Keratinocyte (primary cell): ENCODE data around the gene AHCY. TPM values are rescaled to one million over a fixed set of nuclear protein-coding genes. Genes with fewer than 3 reads are reported as not detected.

Source experiments
- DNase-seq: peaks from one replicate; pipeline ENCODE4 v3.0.0-alpha.2; 2011; ENCODE audit warnings: low read depth, missing footprints, low spot score
- FAIRE-seq: peaks from 2 replicates; lab custom pipeline; 2011; peaks lifted over from hg19 to GRCh38; lab: Jason Lieb, UNC
- H2AFZ ChIP-seq: 2 replicates; pipeline ENCODE4 v1.6.0; 2012; ENCODE audit warnings: low read length, control low read depth, inconsistent platforms; ENCODE audit not compliant: control insufficient read depth
- H3K27ac ChIP-seq: 2 replicates; pipeline ENCODE4 v1.5.1; 2011; ENCODE audit warnings: low read length; ENCODE audit not compliant: control insufficient read depth, insufficient read depth
- H3K27me3 ChIP-seq: 3 replicates; pipeline ENCODE4 v1.6.0; 2011; ENCODE audit warnings: low read length; ENCODE audit not compliant: control insufficient read depth, insufficient read depth; ENCODE audit errors: extremely low read depth
- H3K36me3 ChIP-seq, 2 experiments: 2 replicates in 1 of 2; 3 replicates in 1 of 2; pipeline ENCODE4 v1.5.1; 2011; ENCODE audit warnings: low read length in 2 of 2, mild to moderate bottlenecking in 1 of 2; ENCODE audit not compliant: control insufficient read depth in 2 of 2, insufficient read depth in 2 of 2; ENCODE audit errors: extremely low read depth in 1 of 2
- H3K4me1 ChIP-seq: 3 replicates; pipeline ENCODE4 v1.5.1; 2011; ENCODE audit warnings: low read length; ENCODE audit not compliant: control insufficient read depth, insufficient read depth; ENCODE audit errors: extremely low read depth
- H3K4me2 ChIP-seq: 3 replicates; pipeline ENCODE4 v1.6.0; 2011; ENCODE audit warnings: low read depth, low read length; ENCODE audit not compliant: control insufficient read depth, insufficient read depth; ENCODE audit errors: extremely low read depth
- H3K4me3 ChIP-seq, 3 experiments: fragments of 200-600 bp in 1 of 3; sonication (generic) in 1 of 3; 2 replicates in 2 of 3; 3 replicates in 1 of 3; pipeline ENCODE4 v1.5.1; 2011 to 2016; ENCODE audit warnings: low read length in 3 of 3, mild to moderate bottlenecking in 3 of 3, control low read depth in 2 of 3, inconsistent platforms in 1 of 3, low read depth in 1 of 3, mixed read lengths in 1 of 3, mixed run types in 1 of 3, moderate library complexity in 1 of 3; ENCODE audit not compliant: control insufficient read depth in 2 of 3, insufficient read depth in 2 of 3; ENCODE audit errors: extremely low read depth in 1 of 3
- H3K79me2 ChIP-seq: 2 replicates; pipeline ENCODE4 v1.6.0; 2012; ENCODE audit warnings: low read length; ENCODE audit not compliant: control insufficient read depth, insufficient read depth
- H3K9ac ChIP-seq: 3 replicates; pipeline ENCODE4 v1.6.0; 2011; ENCODE audit warnings: low read length; ENCODE audit not compliant: control insufficient read depth, insufficient read depth; ENCODE audit errors: extremely low read depth
- H3K9me1 ChIP-seq: 3 replicates; pipeline ENCODE4 v1.6.0; 2011; ENCODE audit warnings: low read length; ENCODE audit not compliant: control insufficient read depth, insufficient read depth; ENCODE audit errors: extremely low read depth
- H3K9me3 ChIP-seq: 2 replicates; pipeline ENCODE4 v1.5.1; 2012; ENCODE audit warnings: low read depth, low read length; ENCODE audit not compliant: control insufficient read depth
- H4K20me1 ChIP-seq: 3 replicates; pipeline ENCODE4 v1.6.0; 2011; ENCODE audit warnings: low read length; ENCODE audit not compliant: control insufficient read depth, insufficient read depth; ENCODE audit errors: extremely low read depth
- CTCF ChIP-seq, 3 experiments: IDR thresholded peaks in 1 of 3; conservative IDR thresholded peaks in 1 of 3; optimal IDR thresholded peaks in 1 of 3; 2 replicates in 2 of 3; 3 replicates in 1 of 3; pipeline versions ENCODE3 to v1.5.1; 2011; ENCODE audit warnings: low read length in 3 of 3, mild to moderate bottlenecking in 3 of 3, moderate library complexity in 2 of 3, control low read depth in 1 of 3, inconsistent platforms in 1 of 3; ENCODE audit not compliant: insufficient read depth in 2 of 3; ENCODE audit errors: extremely low read depth in 1 of 3
- EZH2 ChIP-seq: IDR thresholded peaks from one replicate; pipeline ENCODE4 v1.6.1; 2012; ENCODE audit warnings: inconsistent platforms, mild to moderate bottlenecking, low read length, moderate library complexity
- dilution Hi-C: fragments of 300-500 bp; cut with MboI; formaldehyde crosslinking; loops from one replicate; pipeline ENCODE4 v1.7.0; 2020; ENCODE audit warnings: low sequenced_read_pairs; ENCODE audit not compliant: extremely low pct_ligation_motif_present
- polyA plus RNA-seq, 5 experiments: library from polyadenylated mRNA; depleted of rRNA in 3 of 5; stranded (reverse) in 3 of 5; stranded (forward) in 1 of 5; unstranded in 1 of 5; fragments of >200 nt; gene quantifications; 1 replicate in 1 of 5; 2 replicates in 3 of 5; 3 replicates in 1 of 5; pipeline versions ENCODE4 v1.2.1 to v1.2.3, GENCODE V29; 2011 to 2012; ENCODE audit warnings: missing spikeins in 2 of 5, low read depth in 1 of 5, low replicate concordance in 1 of 5

AHCY gene
- polyA plus RNA-seq, 1 donor (not counting 4 experiments of a cell fraction or from before 2014, with no cell fraction given) = 320 TPM

- Histone ChIP-seq H3K27me3 (no peaks in the 10 kb centered on the region), H3K79me2 (no peaks in the 10 kb centered on the region), H2AFZ (no peak overlapping the region), H3K9me3 (no peaks in the 10 kb centered on the region), H3K9ac (no peak overlapping the region), H3K4me2 (no peak overlapping the region), H4K20me1 (peaks cover 2% of the 10 kb centered on the region), H3K9me1 (no peaks in the 10 kb centered on the region), H3K27ac (no peak overlapping the region), H3K4me1 (no peaks in the 10 kb centered on the region), H3K36me3 (peaks cover 53 to 57% of the 10 kb centered on the region in 2 experiments), H3K4me3 (no peak overlapping the region)
- no peak for DNase-seq
- dilution Hi-C loops = no loop called here
- no peak for TF ChIP-seq EZH2
- no peak for TF ChIP-seq CTCF (optimal IDR thresholded peaks at IDR 0.05 in 1 of 3, IDR thresholded peaks at IDR 0.05 in 1 of 3, conservative IDR thresholded peaks at IDR 0.05 in 1 of 3; ENCODE audit: extremely low read depth in 1 of 3, insufficient read depth in 2 of 3, low read length in 3 of 3)
- FAIRE-seq = no peak
Measured at GRCh38 chr20:34281177-34281576, 22.0 kb downstream of the AHCY start.

GRCh38 chr20:34274694-34275093 is 28.5 kb downstream of the AHCY start:
- Histone ChIP-seq H3K9ac (no peak overlapping the region), H3K4me1 (no peaks in the 10 kb centered on the region), H4K20me1 (peaks cover 5% of the 10 kb centered on the region), H3K27ac (no peak overlapping the region), H3K79me2 (no peaks in the 10 kb centered on the region), H3K9me1 (no peaks in the 10 kb centered on the region), H2AFZ (no peak overlapping the region), H3K4me2 (no peak overlapping the region), H3K4me3 (no peak overlapping the region), H3K36me3 (peaks cover 24 to 31% of the 10 kb centered on the region in 2 experiments), H3K9me3 (no peaks in the 10 kb centered on the region), H3K27me3 (no peaks in the 10 kb centered on the region)
- DNase-seq (no peak), FAIRE-seq (no peak)
- TF ChIP-seq CTCF (optimal IDR thresholded peaks at IDR 0.05 in 1 of 3, IDR thresholded peaks at IDR 0.05 in 1 of 3, conservative IDR thresholded peaks at IDR 0.05 in 1 of 3; ENCODE audit: extremely low read depth in 1 of 3, insufficient read depth in 2 of 3, low read length in 3 of 3) = no peak
- no peak for TF ChIP-seq EZH2
- dilution Hi-C loops = no loop called here
